Ascending aorta (tissue), 2 donors: ENCODE data around the gene R3HCC1L. TPM values are rescaled to one million over a fixed set of nuclear protein-coding genes. Genes with fewer than 3 reads are reported as not detected.
"Not testable (repeated sequence)": the region's sequence is repeated elsewhere in the genome, so short reads cannot be mapped to it uniquely, and the experiment has no call there.

ENCODE experiments used
- DNase-seq, 2 donors: peaks; one replicate each; pipeline ENCODE4 v3.0.0-alpha.2; 2019; ENCODE audit warnings: low spot score in 2 of 2
- H3K27ac ChIP-seq, 2 donors: fragments of 200-600 bp; sonication (generic); one replicate each; pipeline ENCODE4 v1.5.1; 2016 to 2017; ENCODE audit warnings: mild to moderate bottlenecking in 1 of 2
- H3K27me3 ChIP-seq: fragments of 200-600 bp; sonication (generic); one replicate; pipeline ENCODE4 v1.5.1; 2017
- H3K36me3 ChIP-seq, 2 donors: fragments of 200-600 bp; sonication (generic); one replicate each; pipeline ENCODE4 v1.5.1; 2016
- H3K4me1 ChIP-seq, 2 donors: fragments of 200-600 bp; sonication (generic); one replicate each; pipeline ENCODE4 v1.5.1; 2016 to 2017; ENCODE audit warnings: mild to moderate bottlenecking in 1 of 2
- H3K4me3 ChIP-seq, 2 donors: fragments of 200-600 bp; sonication (generic); one replicate each; pipeline ENCODE4 v1.5.1; 2016 to 2017; ENCODE audit warnings: mild to moderate bottlenecking in 1 of 2
- H3K9me3 ChIP-seq, 2 donors: fragments of 200-600 bp; sonication (generic); one replicate each; pipeline ENCODE4 v1.5.1; 2016
- intact Hi-C: fragments of 100-400 bp; cut with DNase I; formaldehyde crosslinking; loops from one replicate; pipeline ENCODE4 v1.15.1; 2023
- total RNA-seq: library from RNA; depleted of rRNA; stranded (reverse); fragments of >200 nt; gene quantifications from one replicate; pipeline ENCODE4 v1.1.0, GENCODE V29; 2016
- TF ChIP-seq, protein P1 (sequence below), 3 experiments: fragments of 200-600 bp in 2 of 3; fragments of 450-650 bp in 1 of 3; sonication (generic) in 2 of 3; IDR thresholded peaks; one replicate each; pipeline ENCODE4 v1.5.1; 2016 to 2019; ENCODE audit warnings: antibody characterized with exemption in 3 of 3, mild to moderate bottlenecking in 1 of 3, moderate library complexity in 1 of 3

The R3HCC1L gene
- total RNA-seq, 1 donor from 2014 or later, result 3.1 TPM

- H3K36me3 ChIP-seq, result peaks cover 3 to 19% of the 10 kb centered on the region in 2 donors
- no peak overlapping the region for H3K27ac ChIP-seq
- DNase-seq, result no peak
- H3K4me3 ChIP-seq, result no peak overlapping the region
- no peaks in the 10 kb centered on the region for H3K27me3 ChIP-seq
- TF ChIP-seq, protein P1, sequence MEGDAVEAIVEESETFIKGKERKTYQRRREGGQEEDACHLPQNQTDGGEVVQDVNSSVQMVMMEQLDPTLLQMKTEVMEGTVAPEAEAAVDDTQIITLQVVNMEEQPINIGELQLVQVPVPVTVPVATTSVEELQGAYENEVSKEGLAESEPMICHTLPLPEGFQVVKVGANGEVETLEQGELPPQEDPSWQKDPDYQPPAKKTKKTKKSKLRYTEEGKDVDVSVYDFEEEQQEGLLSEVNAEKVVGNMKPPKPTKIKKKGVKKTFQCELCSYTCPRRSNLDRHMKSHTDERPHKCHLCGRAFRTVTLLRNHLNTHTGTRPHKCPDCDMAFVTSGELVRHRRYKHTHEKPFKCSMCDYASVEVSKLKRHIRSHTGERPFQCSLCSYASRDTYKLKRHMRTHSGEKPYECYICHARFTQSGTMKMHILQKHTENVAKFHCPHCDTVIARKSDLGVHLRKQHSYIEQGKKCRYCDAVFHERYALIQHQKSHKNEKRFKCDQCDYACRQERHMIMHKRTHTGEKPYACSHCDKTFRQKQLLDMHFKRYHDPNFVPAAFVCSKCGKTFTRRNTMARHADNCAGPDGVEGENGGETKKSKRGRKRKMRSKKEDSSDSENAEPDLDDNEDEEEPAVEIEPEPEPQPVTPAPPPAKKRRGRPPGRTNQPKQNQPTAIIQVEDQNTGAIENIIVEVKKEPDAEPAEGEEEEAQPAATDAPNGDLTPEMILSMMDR (IDR thresholded peaks at IDR 0.05), result peak; percentile 63 to 76 (median 65)
- peaks cover 0 to 6% of the 10 kb centered on the region in 2 donors for H3K4me1 ChIP-seq
- intact Hi-C loops, result loop anchor here (1.0 kb wide), 1 partner anchor 139 kb away; no protein-coding TSS in a partner anchor
- no peaks in the 10 kb centered on the region for H3K9me3 ChIP-seq
These were observed 36.0 kb downstream of the R3HCC1L start for GRCh38 chr10:98170249-98171117.

DNA sequence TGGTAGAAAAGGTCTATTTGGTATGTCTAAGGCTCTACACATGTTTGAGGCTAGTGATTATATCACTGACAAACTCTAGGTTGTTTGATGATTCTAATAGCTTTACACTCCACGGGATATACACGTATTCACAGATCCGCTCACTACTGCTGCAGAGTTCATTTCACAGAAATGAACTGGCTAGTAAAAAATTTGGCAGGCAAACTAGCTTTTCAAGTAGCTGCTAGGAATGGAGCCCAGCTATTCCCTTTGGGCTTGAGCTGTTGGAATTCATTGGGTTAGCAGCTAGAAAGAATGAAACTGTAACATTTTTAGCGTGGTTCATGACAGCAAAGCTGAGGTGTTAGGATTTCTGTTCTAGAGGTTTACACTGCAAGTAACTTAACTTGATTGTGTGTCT, 37.6 kb downstream of the R3HCC1L start:
- DNase-seq, result no peak
- peaks cover 0 to 6% of the 10 kb centered on the region in 2 donors for H3K4me1 ChIP-seq
- H3K4me3 ChIP-seq, result no peak overlapping the region
- TF ChIP-seq, protein P1 (IDR thresholded peaks at IDR 0.05), result no peak
- no peak overlapping the region for H3K27ac ChIP-seq
- H3K36me3 ChIP-seq, result peaks cover 0 to 5% of the 10 kb centered on the region in 2 donors
- intact Hi-C loops, result no loop called here
- H3K9me3 ChIP-seq, result no peaks in the 10 kb centered on the region
- H3K27me3 ChIP-seq, result no peaks in the 10 kb centered on the region

GRCh38 chr10:98172495-98172894, 38.0 kb downstream of the R3HCC1L start:
- Histone ChIP-seq H3K4me1 (peaks cover 0 to 6% of the 10 kb centered on the region in 2 donors), H3K9me3 (no peaks in the 10 kb centered on the region), H3K36me3 (peaks cover 0 to 4% of the 10 kb centered on the region in 2 donors), H3K4me3 (no peak overlapping the region), H3K27me3 (no peaks in the 10 kb centered on the region), H3K27ac (no peak overlapping the region)
- DNase-seq, result no peak
- TF ChIP-seq, protein P1 (IDR thresholded peaks at IDR 0.05), result no peak
- intact Hi-C loops, result no loop called here

GRCh38 chr10:98173260-98173659, 38.8 kb downstream of the R3HCC1L start:
- no peaks in the 10 kb centered on the region for H3K9me3 ChIP-seq
- no peak overlapping the region for H3K4me3 ChIP-seq
- H3K27ac ChIP-seq, result no peak overlapping the region
- TF ChIP-seq, protein P1 (IDR thresholded peaks at IDR 0.05), result no peak
- H3K4me1 ChIP-seq, result peaks cover 0 to 6% of the 10 kb centered on the region in 2 donors
- no peaks in the 10 kb centered on the region for H3K27me3 ChIP-seq
- no peak for DNase-seq
- intact Hi-C loops, result no loop called here
- H3K36me3 ChIP-seq, result peaks cover 0 to 4% of the 10 kb centered on the region in 2 donors

- H3K4me3 ChIP-seq, DNase-seq, H3K4me1 ChIP-seq, H3K27ac ChIP-seq, H3K27me3 ChIP-seq, intact Hi-C loops, H3K9me3 ChIP-seq: not testable (repeated sequence)
- H3K36me3 ChIP-seq, result peaks cover 0 to 10% of the 10 kb centered on the region in 2 donors
These were observed 48.0 kb downstream of the R3HCC1L start for GRCh38 chr10:98182351-98182915.

DNA sequence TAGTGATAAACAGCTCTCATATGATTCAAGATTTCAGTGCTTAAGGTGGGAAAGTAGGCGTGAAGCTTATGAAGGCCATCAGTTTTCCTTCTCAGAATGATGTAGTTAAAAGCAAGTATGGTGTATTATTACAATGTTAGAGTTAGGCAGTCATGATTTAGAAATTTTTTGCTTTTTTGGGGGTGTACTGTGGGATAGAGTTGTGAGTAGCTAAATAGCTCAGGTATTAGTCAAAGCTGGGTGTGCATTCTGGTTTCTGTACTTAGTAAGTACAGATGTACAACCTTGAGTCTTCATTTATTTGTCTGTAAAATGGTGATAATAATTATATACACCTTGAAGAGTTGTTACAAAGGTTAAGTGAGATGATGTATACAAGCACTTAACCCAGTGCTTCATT, 52.2 kb downstream of the R3HCC1L start:
- no peak overlapping the region for H3K27ac ChIP-seq
- no peak overlapping the region for H3K4me3 ChIP-seq
- TF ChIP-seq, protein P1 (IDR thresholded peaks at IDR 0.05), result no peak
- peaks cover 0 to 15% of the 10 kb centered on the region in 2 donors for H3K36me3 ChIP-seq
- no peaks in the 10 kb centered on the region for H3K27me3 ChIP-seq
- intact Hi-C loops, result no loop called here
- no peaks in the 10 kb centered on the region for H3K9me3 ChIP-seq
- H3K4me1 ChIP-seq, result no peaks in the 10 kb centered on the region
- DNase-seq, result no peak

GRCh38 chr10:98190773-98191172, 56.3 kb downstream of the R3HCC1L start:
- H3K36me3 ChIP-seq, H3K9me3 ChIP-seq, H3K4me3 ChIP-seq, H3K27me3 ChIP-seq, intact Hi-C loops, H3K4me1 ChIP-seq, DNase-seq, H3K27ac ChIP-seq: not testable (repeated sequence)
